GM20000 (cell line): ENCODE measurements around the gene ERICH2.

Source experiments
- DNase-seq: peaks from one replicate; pipeline ENCODE4 v3.0.0; 2012; ENCODE audit warnings: low spot score
- CTCF ChIP-seq: IDR thresholded peaks from 2 replicates; pipeline ENCODE4 v1.5.1; 2012; ENCODE audit warnings: mild to moderate bottlenecking, control low read depth; ENCODE audit errors: extremely low read depth, missing control alignments

The ERICH2 gene

DNA sequence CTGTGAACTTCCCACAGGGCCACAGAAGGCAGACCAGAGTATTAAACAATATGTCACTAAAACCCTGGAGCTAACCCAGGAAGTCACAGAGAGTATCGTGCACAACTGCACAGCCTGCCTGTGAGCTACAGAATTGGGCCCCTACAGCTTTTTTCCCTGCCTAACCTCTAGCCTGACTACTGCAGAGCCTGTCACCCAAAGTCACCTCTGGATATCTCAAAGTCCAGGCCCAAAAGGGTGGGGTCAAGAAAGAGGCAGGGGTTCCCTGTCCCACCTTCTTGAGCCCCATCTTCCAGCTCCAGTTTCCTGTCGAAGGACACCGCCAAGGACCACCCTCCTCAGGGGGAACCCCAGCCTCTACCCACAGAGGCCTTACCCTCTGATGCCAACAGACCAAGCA lies 60.0 kb downstream of the ERICH2 start:
- no peak for DNase-seq
- no peak for TF ChIP-seq CTCF

DNA sequence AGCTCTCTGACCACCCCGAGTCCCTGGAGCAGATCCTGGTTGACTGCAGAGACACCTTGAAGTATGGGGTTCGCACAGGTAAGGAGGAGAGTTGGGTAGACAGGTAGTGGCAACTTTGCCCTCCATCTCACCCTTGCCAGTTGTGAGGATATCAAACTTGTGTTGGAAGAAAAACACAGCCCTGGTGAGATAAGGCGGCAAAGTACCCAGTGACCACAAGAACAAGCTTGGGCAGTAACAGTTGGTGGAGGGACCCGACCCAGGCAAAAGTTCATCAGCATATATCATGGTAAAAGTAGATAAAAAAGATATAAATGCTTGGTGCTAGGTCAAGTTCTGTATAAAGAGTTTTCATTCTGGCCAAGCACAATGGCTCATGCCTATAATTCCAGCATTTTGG lies 60.9 kb downstream of the ERICH2 start:
- TF ChIP-seq CTCF: no peak
- DNase-seq: no peak

DNA sequence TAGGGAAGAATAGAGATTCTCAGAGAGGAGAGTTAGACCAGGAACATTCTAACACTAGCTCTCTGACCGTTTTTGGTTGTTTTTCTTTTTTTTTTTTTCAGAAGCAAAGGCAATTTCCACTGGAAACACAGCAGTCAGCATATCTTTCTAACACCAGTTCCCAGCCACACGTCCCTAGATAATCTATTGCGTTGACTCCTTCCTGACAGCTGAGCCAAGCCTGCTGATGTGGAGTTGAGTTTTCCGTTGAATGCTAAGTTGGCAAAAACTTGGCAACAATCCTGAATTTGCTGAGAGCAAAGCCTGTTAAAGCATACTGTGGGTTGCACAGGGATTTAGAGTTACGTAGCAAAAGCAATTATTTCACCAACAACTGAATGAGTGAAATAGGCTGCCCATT lies 65.8 kb downstream of the ERICH2 start:
- DNase-seq: no peak
- TF ChIP-seq CTCF: no peak

DNA sequence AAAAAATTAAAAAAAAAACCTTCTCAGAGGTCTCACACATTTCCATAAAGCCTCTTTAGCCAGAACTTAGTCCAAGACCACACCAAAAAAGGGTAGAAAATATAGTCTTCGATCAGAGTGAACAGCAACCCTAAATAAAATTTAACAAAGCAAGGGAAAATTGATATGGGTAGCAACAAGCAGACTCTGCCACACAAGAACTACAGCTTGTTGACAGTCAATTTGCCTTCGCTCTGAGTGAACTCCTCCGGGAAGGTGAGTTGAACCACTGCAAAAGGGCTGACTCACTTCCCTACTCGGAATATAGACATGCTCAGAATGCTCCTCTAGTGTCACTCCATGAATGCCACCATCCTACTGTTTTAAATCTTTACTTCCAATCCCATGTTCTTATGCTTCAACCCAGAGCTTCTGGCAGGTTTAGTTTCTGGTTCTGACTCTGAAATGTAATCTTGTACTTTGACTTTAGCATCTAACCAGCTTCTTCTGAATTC lies 70.6 kb downstream of the ERICH2 start:
- TF ChIP-seq CTCF: no peak
- DNase-seq: no peak

DNA sequence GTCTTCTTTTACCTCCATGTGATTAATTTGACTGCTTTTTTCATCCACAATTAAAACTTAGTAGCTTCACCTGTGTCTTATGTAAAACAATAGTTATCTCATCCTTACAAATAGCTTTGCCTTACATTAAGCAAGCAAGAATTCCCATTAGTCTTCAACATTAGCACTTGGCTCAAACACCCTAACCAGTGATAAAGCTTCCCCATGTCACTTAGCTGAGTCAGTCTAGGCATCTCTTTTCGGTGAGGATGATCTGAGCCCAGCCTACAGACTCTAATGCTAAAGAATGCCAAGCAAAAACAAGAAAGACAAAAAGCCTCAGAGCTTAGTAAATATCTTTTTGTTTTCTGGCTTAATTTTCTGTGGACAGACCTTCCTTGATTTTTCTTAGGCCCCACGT lies 72.6 kb downstream of the ERICH2 start:
- no peak for TF ChIP-seq CTCF

DNA sequence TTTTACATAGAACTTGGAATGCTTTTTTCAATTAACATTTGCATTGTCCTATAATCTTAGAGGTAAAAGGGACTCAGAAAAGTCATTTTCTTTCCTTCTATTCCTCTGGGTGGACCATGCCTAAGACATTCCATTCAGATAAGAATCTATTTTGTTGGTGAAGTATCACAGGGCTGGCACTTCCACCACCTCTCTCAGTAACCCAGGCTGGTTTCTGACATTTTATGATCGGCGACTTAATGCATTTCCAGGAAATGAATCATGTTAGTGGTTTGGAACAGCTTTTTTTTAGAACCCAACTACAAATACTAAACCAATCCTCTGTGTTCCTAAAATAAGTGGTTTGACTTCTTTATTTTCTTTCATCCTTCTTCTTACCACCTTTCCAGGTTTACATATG lies 73.5 kb downstream of the ERICH2 start:
- no peak for DNase-seq
- TF ChIP-seq CTCF: no peak

More for the DNA sequence above, 72.6 kb downstream of the ERICH2 start:
- no peak for DNase-seq

- no peak for DNase-seq
- TF ChIP-seq CTCF: no peak
Observed at GRCh38 chr2:170845343-170845742, 75.2 kb downstream of the ERICH2 start.

DNA sequence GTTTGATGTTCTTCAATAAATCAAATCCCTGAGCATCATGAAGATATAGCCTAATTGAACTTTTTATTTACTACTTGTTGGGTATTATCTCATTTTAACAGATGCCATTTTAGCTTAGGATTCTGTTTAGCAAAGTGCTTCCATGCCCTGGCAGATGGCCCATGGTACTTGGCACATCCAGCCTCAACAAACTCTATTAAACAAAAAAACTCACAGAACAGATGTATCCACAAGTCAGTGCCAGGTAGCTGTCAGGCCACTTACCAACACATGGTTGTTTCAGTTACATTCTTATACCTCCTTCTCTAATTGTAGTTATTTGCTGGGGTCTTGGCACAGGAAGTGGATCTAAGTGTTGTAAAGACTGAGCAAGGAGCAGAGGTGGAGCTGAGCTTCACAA lies 76.1 kb downstream of the ERICH2 start:
- TF ChIP-seq CTCF: no peak
- DNase-seq: no peak
